Measurements from ENCODE around the gene RANBP1.

RANBP1 gene

DNA sequence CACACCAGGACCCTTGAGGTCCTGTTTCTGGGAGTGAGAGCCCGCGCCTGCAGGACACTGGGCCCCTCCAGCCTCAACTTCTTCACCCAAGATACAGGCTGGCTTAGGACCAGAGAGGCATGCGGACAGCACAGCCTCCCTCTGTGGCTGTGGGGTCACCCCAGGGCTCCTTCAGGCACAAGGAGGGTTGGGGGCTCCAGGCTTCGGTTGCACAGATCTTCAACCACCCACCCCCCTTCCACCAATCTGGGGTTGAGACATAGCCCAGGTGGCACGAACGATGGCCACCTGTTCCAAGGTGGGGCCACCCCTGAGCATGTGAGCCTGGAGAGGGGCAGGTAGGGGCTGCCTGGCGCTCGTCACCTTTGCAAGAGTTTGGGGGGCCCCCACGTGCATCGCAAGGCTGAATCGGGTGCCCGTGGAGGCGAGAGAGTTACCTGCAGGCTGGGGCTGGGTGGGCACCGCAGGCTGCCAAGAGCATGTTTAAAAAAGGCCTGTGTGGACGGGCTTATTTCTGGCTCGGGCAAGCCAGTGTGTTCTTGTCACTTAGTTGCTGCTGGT is 16.9 kb downstream of the RANBP1 start:
- Histone ChIP-seq H3K4me3 (replicated peaks; ENCODE audit: insufficient read depth, low read length) (no peak overlapping the region), H3K27me3 (ENCODE audit: insufficient read depth, poor library complexity, severe bottlenecking) (peaks cover 21% of the 10 kb centered on the region), H3K27ac (replicated peaks) (no peak overlapping the region)
- TF ChIP-seq GABPA (IDR thresholded peaks at IDR 0.05; ENCODE audit: low read depth) (no peak), SPI1 (IDR thresholded peaks at IDR 0.05; ENCODE audit: borderline replicate concordance, low read depth) (no peak), POLR2AphosphoS5 (IDR thresholded peaks at IDR 0.05; ENCODE audit: low read depth) (no peak)
- TF ChIP-seq, protein P1, sequence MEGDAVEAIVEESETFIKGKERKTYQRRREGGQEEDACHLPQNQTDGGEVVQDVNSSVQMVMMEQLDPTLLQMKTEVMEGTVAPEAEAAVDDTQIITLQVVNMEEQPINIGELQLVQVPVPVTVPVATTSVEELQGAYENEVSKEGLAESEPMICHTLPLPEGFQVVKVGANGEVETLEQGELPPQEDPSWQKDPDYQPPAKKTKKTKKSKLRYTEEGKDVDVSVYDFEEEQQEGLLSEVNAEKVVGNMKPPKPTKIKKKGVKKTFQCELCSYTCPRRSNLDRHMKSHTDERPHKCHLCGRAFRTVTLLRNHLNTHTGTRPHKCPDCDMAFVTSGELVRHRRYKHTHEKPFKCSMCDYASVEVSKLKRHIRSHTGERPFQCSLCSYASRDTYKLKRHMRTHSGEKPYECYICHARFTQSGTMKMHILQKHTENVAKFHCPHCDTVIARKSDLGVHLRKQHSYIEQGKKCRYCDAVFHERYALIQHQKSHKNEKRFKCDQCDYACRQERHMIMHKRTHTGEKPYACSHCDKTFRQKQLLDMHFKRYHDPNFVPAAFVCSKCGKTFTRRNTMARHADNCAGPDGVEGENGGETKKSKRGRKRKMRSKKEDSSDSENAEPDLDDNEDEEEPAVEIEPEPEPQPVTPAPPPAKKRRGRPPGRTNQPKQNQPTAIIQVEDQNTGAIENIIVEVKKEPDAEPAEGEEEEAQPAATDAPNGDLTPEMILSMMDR (IDR thresholded peaks at IDR 0.05; ENCODE audit: insufficient read depth, low read length): no peak
- TF ChIP-seq, protein P2, sequence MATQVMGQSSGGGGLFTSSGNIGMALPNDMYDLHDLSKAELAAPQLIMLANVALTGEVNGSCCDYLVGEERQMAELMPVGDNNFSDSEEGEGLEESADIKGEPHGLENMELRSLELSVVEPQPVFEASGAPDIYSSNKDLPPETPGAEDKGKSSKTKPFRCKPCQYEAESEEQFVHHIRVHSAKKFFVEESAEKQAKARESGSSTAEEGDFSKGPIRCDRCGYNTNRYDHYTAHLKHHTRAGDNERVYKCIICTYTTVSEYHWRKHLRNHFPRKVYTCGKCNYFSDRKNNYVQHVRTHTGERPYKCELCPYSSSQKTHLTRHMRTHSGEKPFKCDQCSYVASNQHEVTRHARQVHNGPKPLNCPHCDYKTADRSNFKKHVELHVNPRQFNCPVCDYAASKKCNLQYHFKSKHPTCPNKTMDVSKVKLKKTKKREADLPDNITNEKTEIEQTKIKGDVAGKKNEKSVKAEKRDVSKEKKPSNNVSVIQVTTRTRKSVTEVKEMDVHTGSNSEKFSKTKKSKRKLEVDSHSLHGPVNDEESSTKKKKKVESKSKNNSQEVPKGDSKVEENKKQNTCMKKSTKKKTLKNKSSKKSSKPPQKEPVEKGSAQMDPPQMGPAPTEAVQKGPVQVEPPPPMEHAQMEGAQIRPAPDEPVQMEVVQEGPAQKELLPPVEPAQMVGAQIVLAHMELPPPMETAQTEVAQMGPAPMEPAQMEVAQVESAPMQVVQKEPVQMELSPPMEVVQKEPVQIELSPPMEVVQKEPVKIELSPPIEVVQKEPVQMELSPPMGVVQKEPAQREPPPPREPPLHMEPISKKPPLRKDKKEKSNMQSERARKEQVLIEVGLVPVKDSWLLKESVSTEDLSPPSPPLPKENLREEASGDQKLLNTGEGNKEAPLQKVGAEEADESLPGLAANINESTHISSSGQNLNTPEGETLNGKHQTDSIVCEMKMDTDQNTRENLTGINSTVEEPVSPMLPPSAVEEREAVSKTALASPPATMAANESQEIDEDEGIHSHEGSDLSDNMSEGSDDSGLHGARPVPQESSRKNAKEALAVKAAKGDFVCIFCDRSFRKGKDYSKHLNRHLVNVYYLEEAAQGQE (IDR thresholded peaks at IDR 0.05; ENCODE audit: insufficient replicate concordance, low read depth): no peak
- DNase-seq (ENCODE audit: low read depth in 1 of 2, low spot score in 1 of 2): no peak

GRCh38 chr22:20133930-20134549 is 18.1 kb downstream of the RANBP1 start:
- no peak for TF ChIP-seq SPI1 (IDR thresholded peaks at IDR 0.05; ENCODE audit: borderline replicate concordance, low read depth)
- no peak for TF ChIP-seq POLR2AphosphoS5 (IDR thresholded peaks at IDR 0.05; ENCODE audit: low read depth)
- TF ChIP-seq, protein P1 (IDR thresholded peaks at IDR 0.05; ENCODE audit: insufficient read depth, low read length): no peak
- TF ChIP-seq GABPA (IDR thresholded peaks at IDR 0.05; ENCODE audit: low read depth): no peak
- TF ChIP-seq, protein P2 (IDR thresholded peaks at IDR 0.05; ENCODE audit: insufficient replicate concordance, low read depth): no peak
- H3K27ac ChIP-seq (replicated peaks): no peak overlapping the region
- H3K27me3 ChIP-seq (ENCODE audit: insufficient read depth, poor library complexity, severe bottlenecking): peaks cover 21% of the 10 kb centered on the region
- no peak for DNase-seq (ENCODE audit: low read depth in 1 of 2, low spot score in 1 of 2)
- no peak overlapping the region for H3K4me3 ChIP-seq (replicated peaks; ENCODE audit: insufficient read depth, low read length)

DNA sequence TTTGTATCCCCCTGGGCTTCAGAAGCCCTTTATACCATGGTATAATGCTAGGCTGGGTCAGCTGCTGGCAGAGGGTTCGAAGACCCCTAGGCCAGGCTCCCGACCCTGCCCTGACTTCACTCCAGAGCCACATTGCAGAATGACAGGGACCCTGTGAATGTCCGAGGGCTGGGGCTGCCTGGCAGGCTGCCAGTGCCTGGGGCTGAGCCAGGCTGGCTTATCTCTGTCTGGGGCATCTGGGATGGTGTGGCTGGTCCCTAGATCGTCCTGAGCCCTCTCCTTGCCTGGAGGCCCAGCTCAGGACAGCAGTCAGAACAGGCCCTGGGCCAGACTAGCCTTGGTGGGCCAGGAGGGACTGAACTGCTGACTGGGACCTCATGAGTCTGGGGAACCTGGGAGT is 19.4 kb downstream of the RANBP1 start:
- Histone ChIP-seq H3K27me3 (ENCODE audit: insufficient read depth, poor library complexity, severe bottlenecking) (peaks cover 20% of the 10 kb centered on the region), H3K27ac (replicated peaks) (no peak overlapping the region), H3K4me3 (replicated peaks; ENCODE audit: insufficient read depth, low read length) (no peak overlapping the region)
- DNase-seq (ENCODE audit: low read depth in 1 of 2, low spot score in 1 of 2): no peak
- TF ChIP-seq, protein P1 (IDR thresholded peaks at IDR 0.05; ENCODE audit: insufficient read depth, low read length): no peak
